Superior temporal gyrus (tissue), 1 donor: ENCODE results near the gene CMTM1.

Experiments used
- DNase-seq: peaks from one replicate; pipeline ENCODE4 v3.0.0-alpha.2; 2016; ENCODE audit errors: extremely low spot score

CMTM1 gene

GRCh38 chr16:66539623-66540469 is 26.4 kb upstream of the CMTM1 start:
- DNase-seq, result no peak

DNA sequence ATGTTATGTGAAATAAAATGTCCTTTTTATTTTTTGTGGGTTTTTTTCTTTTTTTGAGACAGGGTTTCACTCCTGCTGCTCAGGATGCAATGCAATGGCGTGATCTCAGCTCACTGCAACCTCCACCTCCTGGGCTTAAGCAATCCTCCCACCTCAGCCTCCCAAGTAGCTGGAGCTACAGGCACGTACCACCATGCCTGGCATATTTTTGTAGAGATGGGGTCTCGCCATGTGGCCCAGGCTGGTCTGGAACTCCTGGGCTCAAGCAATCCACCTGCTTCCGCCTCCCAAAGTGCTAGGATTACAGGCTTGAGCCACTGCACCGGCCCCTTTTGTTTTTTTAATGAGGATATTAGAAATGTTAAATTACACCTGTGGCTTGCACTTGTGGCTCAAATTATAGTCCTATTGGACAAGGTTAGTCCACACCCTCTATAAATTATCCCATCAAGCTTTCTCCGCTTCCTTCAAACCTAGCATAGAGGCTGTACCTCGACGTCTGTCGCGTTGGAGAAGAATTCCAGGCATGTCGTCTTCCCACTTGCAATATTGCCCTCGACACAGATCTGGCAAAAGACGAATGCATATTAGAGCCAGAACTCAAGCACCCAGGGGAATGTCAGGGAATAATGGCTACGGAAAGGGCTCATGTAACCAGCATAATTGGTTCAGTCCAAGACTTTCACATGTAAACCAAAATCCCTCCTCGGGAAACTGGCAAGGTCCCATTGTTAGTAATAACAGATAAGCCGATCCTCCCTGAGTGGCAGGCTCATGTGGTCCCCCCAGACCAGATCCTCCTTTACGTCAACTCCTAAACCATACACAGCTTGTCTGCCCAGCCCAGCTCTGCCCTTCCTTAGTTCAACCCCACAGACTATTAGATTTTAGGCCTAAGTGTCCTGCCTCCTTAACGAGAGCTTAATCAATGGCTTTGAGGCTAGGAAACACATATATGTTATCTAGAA is 24.6 kb upstream of the CMTM1 start:
- no peak for DNase-seq

GRCh38 chr16:66542396-66542795 is 23.8 kb upstream of the CMTM1 start:
- no peak for DNase-seq

DNA sequence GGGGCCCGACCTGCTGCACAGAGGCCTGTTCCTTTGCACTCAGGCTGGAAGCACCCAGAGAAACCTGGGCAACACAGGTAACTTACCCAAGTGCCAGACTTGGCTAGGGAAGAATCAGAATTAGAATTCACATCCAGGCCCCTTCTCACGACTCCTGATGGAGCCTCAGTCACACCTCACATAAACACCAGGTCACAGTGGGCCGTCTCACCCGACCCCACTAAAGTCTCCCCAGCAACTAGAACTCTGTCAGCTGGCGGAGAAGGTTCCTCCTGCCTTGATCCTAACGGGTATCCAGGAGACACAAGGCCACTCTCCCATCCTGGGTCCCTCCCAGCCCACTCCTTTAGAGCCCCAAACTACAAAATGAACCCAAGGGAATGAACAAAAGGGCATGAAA is 22.7 kb upstream of the CMTM1 start:
- DNase-seq, result no peak

DNA sequence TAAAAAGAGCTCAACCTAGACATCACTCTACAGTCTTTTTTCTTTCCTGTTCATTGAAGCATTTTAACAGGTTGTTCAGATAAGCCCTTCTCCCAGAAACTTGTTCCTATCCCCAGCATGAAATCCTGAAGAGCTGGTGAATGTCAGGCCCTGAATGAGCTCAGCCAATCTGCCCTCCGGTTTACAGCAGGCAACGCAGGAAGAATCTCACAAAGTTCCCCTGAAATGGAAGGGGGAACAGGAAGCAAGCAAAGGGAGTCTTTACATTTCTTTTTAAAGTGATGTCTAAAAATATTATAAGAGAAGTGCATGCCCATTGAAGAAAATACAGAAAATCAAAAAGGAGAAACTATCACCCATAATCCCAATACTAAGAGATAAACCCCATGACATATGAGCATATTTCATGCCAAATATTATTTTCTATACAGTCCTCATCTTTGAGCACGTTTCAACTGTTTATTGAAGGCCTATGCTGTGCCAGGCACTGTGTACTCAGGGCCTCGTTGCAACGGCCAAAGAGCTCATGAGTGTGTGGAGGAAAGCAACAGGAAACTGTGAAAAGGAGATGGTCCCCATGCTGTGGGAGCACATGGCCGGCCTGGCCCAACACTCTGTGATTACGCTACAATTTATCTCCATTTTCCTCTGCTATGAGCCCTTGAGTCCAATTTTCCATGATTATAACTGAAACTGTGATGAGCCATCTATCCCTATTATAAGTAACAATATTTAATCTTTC is 22.1 kb upstream of the CMTM1 start:
- no peak for DNase-seq

DNA sequence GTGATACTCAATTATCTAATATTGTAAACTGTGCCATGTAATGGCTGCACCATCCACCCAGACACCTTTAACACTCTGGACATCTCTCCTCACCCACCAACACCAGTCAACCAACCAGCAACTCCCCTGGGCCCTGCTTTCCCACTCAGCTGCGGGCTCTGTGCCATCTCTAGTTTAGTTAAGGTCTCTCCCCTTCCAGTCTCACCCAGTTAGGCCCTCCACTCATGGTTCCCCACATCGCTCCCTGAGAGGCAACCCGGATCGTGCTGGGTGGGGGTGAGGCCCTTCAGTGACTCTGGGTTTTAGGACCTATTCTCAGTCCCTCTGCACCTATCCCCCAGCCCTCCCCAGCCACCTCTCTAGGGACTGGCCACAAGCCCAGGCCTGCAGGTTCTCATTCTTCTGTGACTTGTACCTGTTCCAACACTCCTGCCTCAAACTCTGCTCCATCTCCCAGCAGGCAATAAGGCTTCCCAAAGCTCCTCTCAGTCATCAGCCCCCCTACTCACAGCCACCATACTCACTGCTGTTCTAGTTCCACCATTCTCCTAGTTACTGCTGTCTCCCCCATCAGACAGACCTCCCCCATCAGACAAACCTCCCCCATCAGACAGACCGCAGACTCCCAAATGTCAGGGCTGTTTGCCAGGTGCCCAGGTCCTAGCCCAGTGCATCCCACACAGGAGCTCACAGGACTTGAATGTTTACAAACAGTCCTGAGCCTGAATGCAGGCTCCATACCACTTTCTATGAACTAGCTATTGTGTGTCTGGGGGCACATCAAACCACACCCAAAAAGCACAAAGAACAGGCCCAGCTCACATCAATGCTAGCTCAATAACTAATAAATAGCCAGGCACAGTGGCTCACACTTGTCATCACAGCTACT is 18.9 kb upstream of the CMTM1 start:
- DNase-seq, result no peak

DNA sequence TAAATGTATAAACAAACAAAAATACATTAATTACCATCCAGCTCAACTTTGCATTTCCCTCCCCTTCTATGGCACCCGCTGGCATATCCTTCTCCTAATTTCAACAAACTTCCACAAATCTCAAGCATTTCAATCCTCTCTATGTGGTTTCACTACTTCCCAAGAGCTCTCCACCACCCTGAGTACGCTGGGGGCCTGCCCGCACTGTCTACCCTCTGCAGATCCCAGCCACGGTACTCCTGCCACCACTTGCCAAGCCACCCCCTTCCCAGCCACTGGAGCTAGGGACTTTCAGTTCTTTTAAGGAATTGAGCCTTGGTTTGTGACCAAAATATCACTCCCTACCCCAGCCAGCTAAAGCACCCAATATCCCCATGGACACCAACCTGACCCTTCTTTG is 18.2 kb upstream of the CMTM1 start:
- DNase-seq, result no peak

DNA sequence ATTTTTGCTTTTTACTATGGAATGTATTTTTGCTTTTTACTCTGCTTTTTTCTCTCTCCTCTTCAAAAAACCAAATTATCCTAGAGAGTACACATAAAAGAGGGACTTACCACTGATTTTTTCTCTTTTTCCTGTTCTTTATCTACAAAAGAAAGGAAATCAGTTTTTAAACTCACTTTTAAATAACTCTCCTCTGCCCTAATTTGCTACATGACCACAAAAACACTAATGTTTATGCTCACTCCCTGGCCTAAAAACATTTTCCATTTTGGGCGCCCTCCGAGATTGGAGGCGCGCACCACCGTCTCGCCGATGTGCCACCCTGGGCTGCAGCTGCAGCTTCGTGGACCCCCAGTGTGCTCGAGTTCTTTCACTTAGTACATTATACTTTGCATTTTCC is 17.4 kb upstream of the CMTM1 start:
- DNase-seq, result no peak

DNA sequence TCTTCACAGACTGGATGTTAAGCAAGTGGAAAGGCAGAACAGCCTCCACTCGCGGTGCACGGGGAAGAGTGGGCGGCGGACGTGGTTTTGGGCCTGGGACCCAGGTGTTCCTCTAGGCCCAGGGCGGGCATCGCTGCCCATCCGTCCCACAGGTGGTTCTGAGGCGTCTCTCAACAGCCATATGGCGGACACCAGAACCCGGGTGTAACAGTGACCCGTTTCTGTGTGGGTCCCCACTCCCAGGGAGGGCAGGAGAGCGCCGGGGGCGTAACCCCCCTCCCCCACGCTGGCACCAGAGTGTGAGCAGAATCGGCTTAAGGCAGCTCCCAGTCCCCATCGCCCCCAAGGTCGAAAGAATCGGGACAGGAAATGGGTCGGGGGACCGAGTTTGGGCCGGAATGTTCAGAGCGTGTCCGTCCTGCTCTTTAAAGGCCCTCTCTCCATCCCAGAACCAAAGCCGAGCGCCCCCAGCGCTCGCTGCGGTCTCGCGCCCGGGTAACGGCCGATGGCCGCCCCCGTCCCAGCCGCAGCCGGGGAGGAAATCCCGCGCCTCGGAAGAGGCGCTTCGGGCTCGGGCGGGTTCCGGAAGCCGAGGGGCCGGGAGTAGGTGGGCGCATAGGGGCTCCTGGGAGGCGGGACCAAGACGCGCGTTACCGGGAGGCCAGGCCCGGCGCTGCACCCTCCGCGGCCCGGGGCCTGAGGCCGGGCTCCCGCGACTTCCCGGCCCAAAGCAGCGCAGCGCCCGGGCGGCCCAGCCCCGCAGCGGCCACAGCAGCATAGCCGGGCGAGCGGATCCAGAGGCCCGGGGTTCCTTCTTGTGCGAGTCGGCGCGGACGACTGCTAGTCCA is 16.7 kb upstream of the CMTM1 start, which contains the start of gene TK2:
TK2 (minus strand) TSS at position 839 of the 848 bp plus-strand sequence; CDS start at position 778, 61 bp downstream.
- DNase-seq, result peak; percentile 62

DNA sequence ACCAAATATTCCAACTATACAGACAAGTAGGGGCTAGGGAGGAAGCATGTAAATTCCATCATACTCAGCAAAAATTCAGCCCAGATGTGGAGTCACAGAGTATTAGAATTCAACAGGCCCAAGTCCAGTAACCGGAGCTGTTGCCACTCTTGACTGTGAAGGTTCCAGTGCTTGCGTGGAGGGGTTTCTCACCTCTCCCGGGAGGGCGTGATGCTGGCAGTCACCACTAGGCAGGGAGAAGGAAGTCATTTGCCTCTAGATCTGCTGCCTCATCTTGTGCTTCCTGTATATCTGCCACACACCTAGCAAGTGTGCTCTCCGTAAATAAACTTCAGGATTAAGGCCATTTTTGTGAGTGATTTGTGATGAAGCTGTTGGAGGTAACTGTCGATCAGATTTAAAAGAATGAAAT is 14.9 kb upstream of the CMTM1 start:
- no peak for DNase-seq

DNA sequence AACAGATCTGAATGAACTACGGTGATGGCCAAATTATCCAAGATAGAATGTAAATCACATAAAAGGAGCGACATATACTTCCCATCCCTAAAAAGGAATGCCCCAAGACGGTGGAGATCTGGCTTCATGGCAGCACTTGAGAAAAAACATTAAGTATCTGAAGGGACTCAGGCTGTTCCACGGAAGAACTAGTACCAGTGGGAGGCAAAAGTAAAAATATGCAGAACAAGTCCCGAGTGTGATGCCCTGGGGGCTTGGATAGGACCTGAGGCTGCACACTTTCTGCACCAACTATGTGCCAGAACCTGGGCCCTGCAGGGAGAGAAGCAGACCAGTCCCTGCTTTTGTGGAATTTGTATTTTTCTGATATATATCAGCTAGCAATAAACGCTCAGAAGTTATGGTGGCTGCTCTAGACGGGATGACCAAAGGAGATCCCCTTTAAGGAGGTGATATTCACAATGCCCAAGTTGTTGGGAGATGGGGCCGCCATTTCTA is 14.4 kb upstream of the CMTM1 start:
- peak; percentile 33 for DNase-seq

DNA sequence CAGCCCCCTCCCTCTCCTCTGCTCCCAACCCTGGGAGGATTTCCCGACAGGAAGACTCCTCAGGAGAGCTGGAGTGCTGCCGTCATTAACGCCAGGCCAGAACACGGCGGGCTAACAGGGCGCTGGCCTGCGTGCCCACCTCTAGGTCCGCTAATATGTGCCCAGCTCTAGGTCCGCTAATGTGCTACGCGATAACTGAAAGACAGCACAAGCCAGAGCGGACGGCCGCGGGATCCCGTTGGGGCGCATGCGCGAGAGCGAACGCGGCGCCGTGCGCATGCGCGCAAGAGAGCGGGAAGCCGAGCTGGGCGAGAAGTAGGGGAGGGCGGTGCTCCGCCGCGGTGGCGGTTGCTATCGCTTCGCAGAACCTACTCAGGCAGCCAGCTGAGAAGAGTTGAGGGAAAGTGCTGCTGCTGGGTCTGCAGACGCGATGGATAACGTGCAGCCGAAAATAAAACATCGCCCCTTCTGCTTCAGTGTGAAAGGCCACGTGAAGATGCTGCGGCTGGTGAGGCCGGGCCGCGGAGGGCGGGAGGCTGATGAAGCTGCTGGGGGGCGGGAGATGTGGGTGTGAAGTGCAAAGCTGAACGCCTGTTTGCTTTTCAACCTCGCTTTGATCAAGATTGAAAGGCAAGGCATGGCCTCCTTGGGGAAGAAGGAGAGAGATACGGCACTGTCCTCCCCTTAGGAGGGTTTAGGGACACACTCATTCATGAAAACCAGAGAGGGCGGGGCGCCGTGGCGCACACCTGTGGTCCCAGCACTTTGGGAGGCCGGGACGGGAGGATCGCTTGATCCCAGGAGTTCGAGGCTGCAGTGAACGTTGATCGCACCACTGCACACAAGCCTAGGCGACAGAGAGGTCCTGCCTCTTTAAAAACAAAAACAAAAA is 13.7 kb upstream of the CMTM1 start, which contains the start of gene CKLF:
CKLF (plus strand) TSS at position 291 of the 892 bp plus-strand sequence; CDS start at position 431, 140 bp downstream.
- DNase-seq, result peak; percentile 96

GRCh38 chr16:66553223-66553622 is 13.0 kb upstream of the CMTM1 start:
- DNase-seq, result no peak

- no peak for DNase-seq
Observed at GRCh38 chr16:66554021-66554420, 12.2 kb upstream of the CMTM1 start.

DNA sequence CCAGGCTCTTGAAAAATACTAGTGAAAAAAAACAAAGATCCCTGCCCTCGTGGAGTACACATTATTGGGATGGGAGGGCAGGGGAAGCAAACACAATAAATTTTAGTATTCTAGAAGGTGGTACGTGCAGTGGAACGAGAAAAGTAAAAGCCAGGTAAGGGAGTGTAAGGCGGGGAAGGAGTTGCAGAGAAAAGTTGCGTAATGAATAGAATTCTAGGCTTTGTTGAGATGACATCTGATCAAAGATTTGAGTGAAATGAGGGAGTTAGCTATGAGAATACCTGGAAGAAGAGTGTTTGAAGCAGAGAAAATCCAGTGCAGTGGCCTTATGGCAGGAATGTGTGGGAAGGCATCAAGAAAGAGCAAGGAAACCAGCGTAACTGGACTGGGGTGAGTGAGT is 11.7 kb upstream of the CMTM1 start:
- DNase-seq, result no peak

DNA sequence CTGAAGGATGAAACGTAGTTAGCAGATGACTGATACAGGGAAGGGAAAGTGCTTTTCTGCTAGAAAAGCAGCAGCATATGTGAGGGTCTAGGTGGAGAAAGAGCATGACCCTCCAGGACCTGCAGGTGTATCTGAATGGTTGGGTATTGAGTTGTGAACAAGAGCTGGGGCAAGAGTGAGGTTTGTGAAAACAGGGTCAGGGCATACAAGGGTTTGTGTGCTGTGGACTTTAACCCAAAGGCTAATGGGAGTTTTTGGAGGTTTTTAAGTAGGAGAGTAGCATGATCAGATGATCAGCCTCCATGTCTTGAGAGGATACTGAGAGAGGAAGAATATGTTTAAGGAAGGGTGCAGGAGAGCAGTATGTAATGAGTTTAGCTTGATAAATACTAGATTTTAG is 6.1 kb upstream of the CMTM1 start:
- no peak for DNase-seq

GRCh38 chr16:66561381-66562080 is 4.7 kb upstream of the CMTM1 start:
- no peak for DNase-seq

DNA sequence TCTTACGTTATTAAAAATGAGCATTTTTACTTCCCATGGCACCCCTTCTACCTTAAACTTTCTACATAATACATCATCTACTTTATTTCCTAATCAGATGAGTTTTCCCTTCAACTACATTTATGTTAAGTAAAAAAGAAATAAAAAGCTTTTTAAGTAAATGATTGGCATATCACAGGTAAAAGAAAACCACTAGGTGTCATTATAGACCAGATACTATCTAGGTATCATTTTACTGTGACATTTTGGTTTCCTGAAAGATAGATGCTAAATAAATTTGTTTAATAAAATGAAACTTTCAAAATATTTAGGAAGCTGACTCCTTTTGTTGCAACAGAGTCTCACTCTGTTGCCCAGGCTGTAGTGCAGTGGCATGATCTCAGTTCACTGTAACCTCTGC is 3.8 kb upstream of the CMTM1 start:
- DNase-seq, result no peak
